HAP-1 (cell line): ENCODE measurements around the gene MNAT1.
A peak's percentile ranks its signal among the peaks of the same experiment; 100 is the strongest.
"Not testable (repeated sequence)": the region's sequence is repeated elsewhere in the genome, so short reads cannot be mapped to it uniquely, and the experiment has no call there.

Source experiments
- DNase-seq, 2 experiments: peaks; one replicate each; pipeline ENCODE4 v3.0.0-alpha.2; 2016 to 2020; ENCODE audit warnings: low spot score in 2 of 2
- H3K27me3 ChIP-seq: fragments of 250-450 bp; sonication (Bioruptor Pico); 2 replicates; pipeline ENCODE4 v1.5.1; 2020; ENCODE audit warnings: low read depth, mild to moderate bottlenecking, moderate library complexity
- H3K36me3 ChIP-seq: fragments of 250-450 bp; sonication (Bioruptor Pico); replicated peaks from 2 replicates; pipeline ENCODE4 v1.5.1; 2020; ENCODE audit warnings: mild to moderate bottlenecking
- H3K4me1 ChIP-seq: fragments of 250-450 bp; sonication (Bioruptor Pico); 2 replicates; pipeline ENCODE4 v1.5.1; 2020; ENCODE audit warnings: mild to moderate bottlenecking
- H3K4me3 ChIP-seq: fragments of 250-450 bp; sonication (Bioruptor Pico); 2 replicates; pipeline ENCODE4 v1.5.1; 2020; ENCODE audit warnings: mild to moderate bottlenecking, moderate library complexity
- H3K9me3 ChIP-seq: fragments of 250-450 bp; sonication (Bioruptor Pico); 2 replicates; pipeline ENCODE4 v1.5.1; 2020; ENCODE audit warnings: mild to moderate bottlenecking, moderate library complexity
- in situ Hi-C: fragments of 300-500 bp; cut with MboI; formaldehyde crosslinking; loops from 3 replicates; pipeline ENCODE4 v1.14.3; 2020; ENCODE audit warnings: low sequenced_read_pairs, inconsistent platforms, mixed read lengths

MNAT1 gene

DNA sequence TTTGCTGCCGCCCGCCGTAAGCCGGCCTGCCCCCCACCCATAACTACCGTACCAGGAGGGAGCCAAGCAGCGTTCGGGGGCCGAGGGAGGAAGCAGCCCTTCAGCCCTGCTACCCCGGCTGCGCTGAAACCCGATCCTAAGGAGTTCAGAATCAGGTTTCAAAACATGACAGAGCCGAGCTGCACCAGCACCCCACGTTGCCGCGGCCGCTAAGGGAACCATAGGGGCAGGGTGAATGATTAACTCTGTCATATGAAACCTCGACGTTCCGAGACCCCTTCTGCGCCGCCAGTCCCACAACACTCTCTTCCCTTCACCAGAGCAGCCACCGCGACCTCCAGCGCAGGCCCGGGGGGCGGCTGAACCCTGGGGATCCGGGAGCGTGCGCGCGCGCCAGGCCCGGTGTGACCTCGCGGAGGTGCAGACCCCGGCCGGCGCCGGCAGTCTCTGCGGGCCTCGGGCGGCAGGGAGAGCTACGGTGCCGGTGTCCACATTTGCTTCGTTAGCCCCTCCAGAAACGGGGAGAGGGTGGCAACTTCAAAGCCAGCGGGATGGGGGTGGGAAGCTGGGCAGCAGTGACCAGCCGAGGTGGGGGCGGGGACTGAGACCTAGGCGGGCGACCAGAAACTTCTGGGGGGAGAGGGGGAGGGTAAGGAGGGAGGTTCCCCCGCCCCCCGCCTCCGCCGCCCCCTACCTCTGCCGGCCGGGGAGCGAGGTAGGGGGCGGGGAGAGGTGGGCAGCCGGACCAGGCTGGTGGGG lies 12.0 kb upstream of the MNAT1 start:
- no peaks in the 10 kb centered on the region for H3K9me3 ChIP-seq
- peaks cover 14% of the 10 kb centered on the region for H3K4me1 ChIP-seq
- H3K27me3 ChIP-seq, result no peaks in the 10 kb centered on the region
- peaks cover 27% of the 10 kb centered on the region for H3K36me3 ChIP-seq
- peak overlapping the region; percentile 76 for H3K4me3 ChIP-seq
- in situ Hi-C loops, result loop anchor here (10.0 kb wide), 1 partner anchor 68 kb away; no protein-coding TSS in a partner anchor
- peak; percentile 39 to 74 for DNase-seq

DNA sequence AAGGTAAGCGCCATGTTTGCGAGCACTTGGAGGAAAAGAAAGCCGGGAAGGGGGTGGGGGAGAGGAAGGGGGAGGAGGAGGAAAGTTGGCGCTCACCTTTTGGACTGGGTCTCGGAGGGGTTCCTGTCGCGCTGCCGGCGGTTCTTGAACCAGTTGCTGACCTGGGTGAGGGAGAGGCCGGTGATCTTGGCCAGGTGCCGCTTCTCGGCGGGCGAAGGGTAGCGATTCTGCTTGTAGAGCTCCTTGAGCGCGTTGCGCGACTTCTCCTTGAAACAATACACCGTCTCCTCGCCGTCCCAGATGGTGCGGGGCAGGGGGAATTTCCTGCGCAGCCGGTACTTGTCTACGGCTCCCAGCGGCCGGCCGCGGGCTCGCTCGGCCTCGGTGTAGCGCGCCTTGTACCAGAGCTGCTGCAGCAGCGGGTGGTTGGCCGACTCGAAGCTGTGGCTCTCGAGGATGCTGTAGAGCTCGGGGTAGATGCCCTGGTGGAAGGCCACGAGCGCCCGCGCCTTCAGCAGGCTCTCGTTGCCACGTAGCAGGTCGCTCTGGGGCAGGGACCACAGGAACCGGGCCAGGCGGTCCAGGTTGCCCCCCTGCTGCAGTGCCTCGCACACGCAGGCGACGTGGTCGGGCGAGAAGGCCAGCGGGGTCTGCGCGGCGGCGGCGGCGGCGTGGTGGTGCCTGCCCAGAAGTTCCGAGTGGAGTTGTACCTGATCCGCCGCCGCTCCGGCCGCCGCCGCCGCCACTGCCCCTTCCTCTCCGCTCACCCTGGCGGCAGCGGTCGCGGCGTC lies 11.2 kb upstream of the MNAT1 start:
- peak overlapping the region; percentile 76 for H3K4me3 ChIP-seq
- peaks cover 19% of the 10 kb centered on the region for H3K36me3 ChIP-seq
- no peaks in the 10 kb centered on the region for H3K9me3 ChIP-seq
- in situ Hi-C loops, result loop anchor here (10.0 kb wide), 1 partner anchor 69 kb away; no protein-coding TSS in a partner anchor
- H3K27me3 ChIP-seq, result no peaks in the 10 kb centered on the region
- DNase-seq, result peak; percentile 49 to 67
- peaks cover 14% of the 10 kb centered on the region for H3K4me1 ChIP-seq

DNA sequence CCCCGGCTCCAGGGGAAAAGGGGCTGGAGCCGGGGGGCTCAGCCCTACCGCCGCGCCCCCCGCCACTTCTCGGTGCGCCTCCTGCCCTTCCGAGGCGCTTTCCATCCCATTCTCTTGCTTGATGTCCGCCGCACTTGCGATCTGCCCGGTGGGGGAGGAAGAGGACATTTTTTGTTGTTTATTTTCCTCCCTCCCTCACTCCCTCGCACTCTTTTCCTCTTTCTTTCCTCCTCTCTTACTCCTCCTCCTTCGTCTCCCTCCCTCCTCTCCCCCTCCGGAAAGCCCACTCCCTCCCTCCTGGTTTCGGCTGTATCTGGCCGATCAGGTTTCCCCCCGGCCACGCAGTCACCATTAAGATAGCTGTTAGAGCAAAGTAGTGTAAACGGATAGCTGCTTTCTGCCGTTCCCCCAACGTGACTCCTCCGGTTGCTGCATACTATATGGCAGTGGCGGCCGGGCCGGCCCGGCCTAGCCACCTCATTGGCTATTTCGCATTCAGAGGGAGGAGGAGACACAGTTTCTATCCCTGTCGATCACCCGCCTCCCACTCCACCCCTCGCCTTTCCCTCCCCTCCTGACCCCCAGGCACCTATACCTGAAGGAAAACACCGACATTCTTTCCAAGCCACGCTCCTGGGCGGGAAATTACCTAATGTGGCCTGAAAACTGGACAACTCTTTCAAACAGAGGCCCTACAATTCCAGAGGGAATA lies 10.5 kb upstream of the MNAT1 start, which contains the start of gene SIX4:
Gene SIX4 (minus strand): TSS at position 445 of the 712 bp plus-strand sequence. CDS start 277 bp downstream, at position 168.
- in situ Hi-C loops, result loop anchor here (10.0 kb wide), 1 partner anchor 69 kb away; no protein-coding TSS in a partner anchor
- no peaks in the 10 kb centered on the region for H3K9me3 ChIP-seq
- H3K36me3 ChIP-seq, result peaks cover 15% of the 10 kb centered on the region
- peaks cover 11% of the 10 kb centered on the region for H3K4me1 ChIP-seq
- no peaks in the 10 kb centered on the region for H3K27me3 ChIP-seq
- H3K4me3 ChIP-seq, result peak within 1 kb of the TSS; percentile 76
- peak; percentile 88 to 89 for DNase-seq

DNA sequence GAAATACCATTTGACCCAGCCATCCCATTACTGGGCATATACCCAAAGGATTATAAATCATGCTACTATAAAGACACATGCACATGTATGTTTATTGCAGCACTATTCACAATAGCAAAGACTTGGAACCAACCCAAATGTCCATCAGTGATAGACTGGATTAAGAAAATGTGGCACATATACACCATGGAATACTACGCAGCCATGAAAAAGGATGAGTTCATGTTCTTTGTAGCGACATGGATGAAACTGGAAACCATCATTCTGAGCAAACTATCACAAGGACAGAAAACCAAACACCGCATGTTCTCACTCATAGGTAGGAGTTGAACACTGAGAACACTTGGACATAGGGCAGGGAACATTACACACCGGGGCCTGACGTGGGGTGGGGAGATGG lies 3.3 kb upstream of the MNAT1 start:
- in situ Hi-C loops, result not testable (repeated sequence)

DNA sequence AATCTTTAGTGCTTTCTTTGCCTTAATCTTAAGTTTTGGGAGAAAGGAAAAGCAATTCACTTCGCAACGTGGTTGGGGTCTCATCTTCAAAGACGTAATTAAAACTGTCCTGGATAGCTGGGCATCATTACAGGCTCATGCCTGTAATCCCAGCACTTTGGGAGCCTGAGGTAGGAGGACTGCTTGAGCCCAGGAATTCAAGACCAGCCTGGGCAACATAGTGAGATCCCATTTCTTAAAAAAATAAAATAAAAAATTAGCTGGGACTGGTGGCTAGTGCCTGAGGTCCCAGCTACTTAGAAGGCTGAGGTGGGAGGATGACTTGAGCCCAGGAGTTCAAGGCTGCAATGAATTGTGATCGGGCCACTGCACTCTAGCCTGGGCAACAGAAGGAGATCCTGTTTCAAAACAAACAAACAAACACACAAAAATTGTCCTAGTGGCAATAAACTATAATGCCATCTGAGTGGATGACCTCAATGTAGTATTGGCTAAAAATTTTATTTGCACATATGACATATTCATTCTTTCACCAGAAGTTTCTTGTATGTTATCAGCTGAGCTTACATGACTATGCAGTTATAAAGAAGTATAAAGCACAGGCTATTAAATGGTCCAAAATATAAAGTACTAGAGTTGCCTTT lies 1.6 kb upstream of the MNAT1 start:
- DNase-seq, result no peak
- Histone ChIP-seq H3K4me3 (no peak overlapping the region), H3K27me3 (no peaks in the 10 kb centered on the region), H3K36me3 (no peaks in the 10 kb centered on the region), H3K4me1 (peaks cover 8% of the 10 kb centered on the region; the same call in 1 of the 2 replicates), H3K9me3 (no peaks in the 10 kb centered on the region)
- in situ Hi-C loops, result no loop called here

More for the DNA sequence above, 3.3 kb upstream of the MNAT1 start:
- H3K27me3 ChIP-seq, H3K4me3 ChIP-seq, H3K4me1 ChIP-seq, H3K9me3 ChIP-seq, H3K36me3 ChIP-seq, DNase-seq: not testable (repeated sequence)

DNA sequence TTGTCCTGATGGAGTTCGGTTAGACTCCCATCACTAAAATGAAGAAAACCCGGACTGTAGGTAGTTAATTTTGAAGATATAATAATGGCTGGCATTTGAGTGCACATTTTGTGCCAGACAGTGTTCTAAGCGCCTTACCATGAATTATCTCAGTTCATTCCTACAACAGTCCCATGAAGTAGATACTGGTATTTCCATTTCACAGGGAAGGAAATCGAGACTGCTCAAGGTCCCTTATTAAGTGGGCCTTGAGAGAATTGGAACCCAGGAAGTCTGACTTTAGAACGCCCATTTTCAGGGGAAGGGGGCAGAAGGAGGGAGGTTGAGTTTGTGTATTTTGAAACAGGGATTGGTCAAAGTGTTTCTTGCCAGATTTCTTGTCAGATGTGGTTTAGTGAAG lies 855 bp downstream of the MNAT1 start:
- Histone ChIP-seq H3K9me3 (no peaks in the 10 kb centered on the region), H3K4me3 (peak overlapping the region; percentile 73), H3K4me1 (peaks cover 8% of the 10 kb centered on the region; the same call in 1 of the 2 replicates), H3K27me3 (no peaks in the 10 kb centered on the region), H3K36me3 (no peaks in the 10 kb centered on the region)
- in situ Hi-C loops, result no loop called here
- no peak for DNase-seq

DNA sequence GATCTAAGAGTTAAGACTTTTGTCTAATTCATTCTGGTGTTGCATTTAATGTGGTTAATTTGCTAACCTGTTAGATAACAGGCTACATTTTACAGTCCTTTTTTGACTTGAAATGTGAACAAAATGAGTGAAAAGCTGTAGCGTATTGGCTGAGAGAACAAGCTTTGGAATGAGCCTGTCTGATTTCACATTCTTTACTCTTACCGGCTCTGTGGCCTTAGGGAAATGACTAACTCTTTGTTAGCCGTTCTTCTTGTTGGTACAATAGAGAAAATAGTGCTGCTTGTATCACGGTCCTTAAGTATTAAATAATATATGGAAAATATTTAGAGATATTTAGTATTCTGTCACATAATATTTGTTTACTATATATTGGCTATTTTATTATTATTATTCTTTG lies 1.9 kb downstream of the MNAT1 start:
- in situ Hi-C loops, result no loop called here
- H3K9me3 ChIP-seq, result no peaks in the 10 kb centered on the region
- peak overlapping the region; percentile 73 for H3K4me3 ChIP-seq
- H3K36me3 ChIP-seq, result no peaks in the 10 kb centered on the region
- H3K4me1 ChIP-seq, result peaks cover 8% of the 10 kb centered on the region; the same call in 1 of the 2 replicates
- H3K27me3 ChIP-seq, result no peaks in the 10 kb centered on the region
- peak in 1 of 2 experiments; percentile 54 for DNase-seq

DNA sequence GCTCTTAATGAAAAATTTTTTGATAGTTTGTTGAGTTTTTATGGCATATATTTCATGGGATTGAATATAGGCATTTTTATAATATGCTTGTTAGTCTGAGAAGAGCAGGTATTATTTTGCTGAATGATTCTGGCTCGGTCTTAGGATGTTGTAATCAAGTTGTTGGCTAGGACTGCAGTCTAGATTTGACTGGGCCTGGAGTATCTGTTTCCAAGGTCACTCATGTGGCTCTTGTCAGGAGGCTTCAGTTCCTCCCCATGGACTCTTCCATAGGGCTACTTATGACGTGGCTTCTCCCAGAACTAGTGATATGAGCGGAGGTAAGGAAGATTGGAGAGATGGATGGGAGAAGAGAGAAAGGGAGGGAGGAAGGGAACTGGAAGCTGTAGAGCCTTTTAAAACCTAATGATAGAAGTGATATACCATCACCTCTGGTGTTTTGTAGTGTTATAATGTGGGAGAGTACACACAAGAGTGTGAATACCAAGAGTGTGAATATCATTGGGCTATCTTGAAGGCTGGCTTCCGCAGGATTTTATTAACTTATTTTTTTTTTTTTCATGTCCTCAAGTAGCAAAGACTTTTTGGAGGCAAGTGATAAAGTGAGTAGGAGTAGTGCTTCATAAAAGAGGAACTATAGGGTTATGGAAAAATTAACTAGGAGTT lies 4.4 kb downstream of the MNAT1 start:
- DNase-seq, result no peak
- in situ Hi-C loops, result no loop called here
- no peaks in the 10 kb centered on the region for H3K9me3 ChIP-seq
- H3K27me3 ChIP-seq, result no peaks in the 10 kb centered on the region
- no peaks in the 10 kb centered on the region for H3K36me3 ChIP-seq
- H3K4me3 ChIP-seq, result no peak overlapping the region
- H3K4me1 ChIP-seq, result peaks cover 8% of the 10 kb centered on the region; the same call in 1 of the 2 replicates

DNA sequence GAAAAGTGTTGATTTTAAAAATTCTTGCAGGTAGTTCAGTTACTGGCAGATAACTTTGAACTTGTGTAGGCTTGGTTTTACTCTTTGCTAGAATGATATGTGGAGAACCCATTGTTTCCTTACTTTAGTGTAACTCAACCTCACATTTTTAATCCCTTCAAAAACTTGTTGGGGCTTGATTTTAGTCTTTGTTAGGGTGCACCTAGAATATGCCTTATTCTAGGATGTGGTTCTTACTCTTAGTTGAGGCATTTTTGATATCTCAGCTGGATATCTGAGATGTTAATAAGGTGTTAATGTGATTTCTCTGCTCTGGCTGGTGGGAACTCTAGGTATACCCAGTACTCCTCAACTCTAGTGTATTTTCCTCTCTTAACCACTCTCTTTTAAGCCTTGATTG lies 10.0 kb downstream of the MNAT1 start:
- no peaks in the 10 kb centered on the region for H3K9me3 ChIP-seq
- no peak for DNase-seq
- no peaks in the 10 kb centered on the region for H3K4me1 ChIP-seq
- in situ Hi-C loops, result no loop called here
- H3K27me3 ChIP-seq, result no peaks in the 10 kb centered on the region
- no peaks in the 10 kb centered on the region for H3K36me3 ChIP-seq
- no peak overlapping the region for H3K4me3 ChIP-seq

DNA sequence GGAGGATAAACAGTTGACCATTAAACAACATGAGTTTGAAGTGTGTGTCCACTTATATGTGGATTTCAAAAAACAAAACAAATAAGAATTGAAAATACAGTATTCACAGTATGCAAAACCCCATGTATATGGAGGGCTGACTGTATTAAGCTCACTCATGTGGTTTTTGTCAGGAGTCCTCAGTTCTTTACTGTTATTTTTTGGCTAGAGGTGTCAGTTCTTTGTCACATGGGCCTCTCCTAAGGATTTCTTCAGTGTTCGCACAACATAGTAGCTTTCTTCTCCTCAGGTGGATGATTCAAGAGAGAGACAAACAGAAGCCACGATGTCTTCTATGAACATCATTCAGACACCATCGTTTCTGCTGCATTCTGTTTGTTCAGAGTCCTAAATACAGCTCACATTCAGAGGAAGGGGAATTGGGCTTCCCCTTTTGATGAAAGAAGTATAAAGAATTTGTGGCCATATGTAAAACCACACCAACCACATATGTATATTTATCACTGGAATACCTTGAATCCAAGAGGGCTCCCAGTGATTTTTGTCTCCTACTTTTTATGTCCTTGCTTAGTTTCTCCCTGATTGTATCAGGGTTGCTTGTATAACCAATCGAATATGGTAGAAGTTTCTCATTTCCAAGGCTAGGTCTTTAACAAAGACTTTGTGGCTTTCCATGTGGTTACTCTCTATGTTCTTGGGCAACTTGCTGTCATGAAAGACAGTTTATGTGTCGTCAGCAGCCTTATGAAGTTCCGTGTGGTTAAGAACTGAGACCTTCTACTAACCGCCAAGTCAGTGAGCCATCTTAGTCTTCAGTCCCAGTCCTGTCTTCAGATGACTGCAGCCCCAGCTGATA lies 18.9 kb downstream of the MNAT1 start:
- Histone ChIP-seq H3K4me3 (no peak overlapping the region), H3K27me3 (no peaks in the 10 kb centered on the region), H3K9me3 (no peaks in the 10 kb centered on the region), H3K4me1 (no peaks in the 10 kb centered on the region), H3K36me3 (no peaks in the 10 kb centered on the region)
- in situ Hi-C loops, result no loop called here
- no peak for DNase-seq

DNA sequence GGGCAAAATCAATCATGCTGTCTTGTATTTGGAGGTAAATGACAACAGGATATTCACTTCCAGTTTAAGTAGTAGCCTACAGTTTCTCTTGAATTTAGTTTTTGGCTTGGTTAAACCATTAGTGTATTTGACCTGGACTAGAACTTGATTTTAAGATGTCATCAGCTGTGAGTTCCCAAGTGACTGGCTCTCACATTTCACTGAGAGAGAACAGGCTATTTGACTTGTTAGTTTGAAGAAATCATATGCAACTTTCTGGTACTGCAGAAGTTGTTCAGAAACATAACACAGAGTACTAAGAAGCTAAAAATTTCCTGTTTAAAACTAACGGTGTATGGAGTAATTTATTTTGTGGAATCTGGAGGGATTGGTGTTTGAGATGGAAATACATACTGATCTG lies 22.3 kb downstream of the MNAT1 start:
- no peaks in the 10 kb centered on the region for H3K36me3 ChIP-seq
- H3K4me3 ChIP-seq, result no peak overlapping the region
- peaks cover 11% of the 10 kb centered on the region for H3K4me1 ChIP-seq
- no peaks in the 10 kb centered on the region for H3K9me3 ChIP-seq
- in situ Hi-C loops, result no loop called here
- H3K27me3 ChIP-seq, result no peaks in the 10 kb centered on the region
- no peak for DNase-seq

DNA sequence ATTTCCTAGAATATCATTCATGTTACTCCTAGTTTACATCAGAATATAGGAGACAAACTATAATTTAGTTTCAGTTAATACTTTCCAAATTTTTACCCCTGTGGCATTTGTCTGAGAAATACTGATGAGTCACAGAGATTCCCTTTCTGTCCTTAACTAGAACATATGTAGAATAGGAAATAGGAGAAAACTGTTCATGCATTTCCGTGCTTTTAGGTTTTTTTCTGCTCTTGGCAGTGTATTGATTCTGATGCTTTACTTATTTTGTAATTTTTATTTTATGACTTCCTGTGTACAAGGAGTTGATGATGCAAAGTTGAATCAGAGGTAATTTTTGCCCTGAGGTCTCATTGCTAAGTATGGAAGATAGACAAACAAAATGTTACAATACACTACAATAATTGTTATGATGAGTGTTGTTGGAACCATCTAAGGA lies 23.0 kb downstream of the MNAT1 start:
- Histone ChIP-seq H3K36me3 (no peaks in the 10 kb centered on the region), H3K9me3 (no peaks in the 10 kb centered on the region), H3K4me3 (no peak overlapping the region), H3K4me1 (peaks cover 11% of the 10 kb centered on the region), H3K27me3 (no peaks in the 10 kb centered on the region)
- DNase-seq, result no peak
- in situ Hi-C loops, result no loop called here
